HG03565 (cell line): ENCODE measurements around the gene IL17D.
"Not testable (repeated sequence)": the region's sequence is repeated elsewhere in the genome, so short reads cannot be mapped to it uniquely, and the experiment has no call there.

Experiments used
- ATAC-seq: cut with Tn5 transposase; IDR thresholded peaks from one replicate; pipeline ENCODE4 v1.9.1; 2021; ENCODE audit warnings: mild to moderate bottlenecking, moderate library complexity; ENCODE audit not compliant: unreplicated experiment

IL17D gene

GRCh38 chr13:20717581-20718542, 14.4 kb downstream of the IL17D start:
- no peak for ATAC-seq

GRCh38 chr13:20718958-20719566, 15.6 kb downstream of the IL17D start:
- no peak for ATAC-seq

- no peak for ATAC-seq
These were observed 16.3 kb downstream of the IL17D start for GRCh38 chr13:20719783-20720182.

- no peak for ATAC-seq
These were observed 17.0 kb downstream of the IL17D start for GRCh38 chr13:20720499-20720898.

GRCh38 chr13:20721058-20721453, 17.6 kb downstream of the IL17D start:
- no peak for ATAC-seq

GRCh38 chr13:20721454-20722357, 18.2 kb downstream of the IL17D start:
- no peak for ATAC-seq

- ATAC-seq = no peak
These were observed 24.4 kb downstream of the IL17D start for GRCh38 chr13:20727856-20728255.

GRCh38 chr13:20728579-20729311, 25.2 kb downstream of the IL17D start:
- ATAC-seq = no peak

GRCh38 chr13:20729633-20730585, 26.4 kb downstream of the IL17D start:
- no peak for ATAC-seq

GRCh38 chr13:20738616-20739015, 35.1 kb downstream of the IL17D start:
- no peak for ATAC-seq

GRCh38 chr13:20740021-20740420, 36.5 kb downstream of the IL17D start:
- no peak for ATAC-seq

- not testable (repeated sequence) for ATAC-seq
These were observed 40.4 kb downstream of the IL17D start for GRCh38 chr13:20743830-20744404.

GRCh38 chr13:20749377-20749776, 45.9 kb downstream of the IL17D start:
- ATAC-seq = no peak

GRCh38 chr13:20754009-20754408, 50.5 kb downstream of the IL17D start:
- no peak for ATAC-seq

GRCh38 chr13:20760872-20761271, 57.4 kb downstream of the IL17D start:
- ATAC-seq = no peak

- ATAC-seq = no peak
These were observed 63.9 kb downstream of the IL17D start for GRCh38 chr13:20767309-20767943.

GRCh38 chr13:20769091-20769490, 65.6 kb downstream of the IL17D start:
- ATAC-seq = no peak

GRCh38 chr13:20769834-20770233, 66.3 kb downstream of the IL17D start:
- ATAC-seq = no peak
